Sigmoid colon (tissue), 7 donors: Measurements from ENCODE around the gene PISD. TPM values are rescaled to one million over a fixed set of nuclear protein-coding genes. Genes with fewer than 3 reads are reported as not detected.

ENCODE experiments used
- DNase-seq: peaks from one replicate; pipeline ENCODE4 v3.0.0-alpha.2; 2019
- H3K27ac ChIP-seq, 4 donors: fragments of 200-600 bp; sonication (generic); one replicate each; pipeline ENCODE4 v1.5.1; 2016 to 2019; ENCODE audit warnings: mild to moderate bottlenecking in 1 of 4
- H3K27me3 ChIP-seq, 3 donors: fragments of 200-600 bp; sonication (generic); one replicate each; pipeline ENCODE4 v1.5.1; 2019; ENCODE audit warnings: mild to moderate bottlenecking in 1 of 3
- H3K36me3 ChIP-seq, 4 donors: fragments of 200-600 bp; sonication (generic); one replicate each; pipeline ENCODE4 v1.5.1; 2016 to 2019
- H3K4me1 ChIP-seq, 4 donors: fragments of 200-600 bp; sonication (generic); one replicate each; pipeline ENCODE4 v1.5.1; 2017 to 2019
- H3K4me3 ChIP-seq, 4 donors: fragments of 200-600 bp; sonication (generic); one replicate each; pipeline ENCODE4 v1.5.1; 2017 to 2019; ENCODE audit warnings: mild to moderate bottlenecking in 2 of 4, moderate library complexity in 1 of 4
- H3K9me3 ChIP-seq, 4 donors: fragments of 200-600 bp in 3 of 4; sonication (generic) in 3 of 4; one replicate each; pipeline versions ENCODE4 v1.5.1 to v1.6.1; 2013 to 2019
- EP300 ChIP-seq, 4 donors: sonication (generic); formaldehyde crosslinking; IDR thresholded peaks; one replicate each; pipeline ENCODE4 v1.6.1; 2017; ENCODE audit warnings: antibody characterized with exemption in 4 of 4
- POLR2A ChIP-seq, 2 donors: fragments of 450-650 bp; IDR thresholded peaks; one replicate each; pipeline ENCODE4 v1.6.1; 2016; ENCODE audit warnings: antibody characterized with exemption in 2 of 2, mild to moderate bottlenecking in 2 of 2, moderate library complexity in 2 of 2
- POLR2AphosphoS5 ChIP-seq, 4 donors: sonication (generic); formaldehyde crosslinking; IDR thresholded peaks; one replicate each; pipeline ENCODE4 v1.6.1; 2017; ENCODE audit warnings: antibody characterized with exemption in 4 of 4
- WGBS, 2 donors: extraction: QIAGEN DNeasy Blood & Tissue Kit; methylation state at CpG; one replicate each; pipeline ENCODE4 v1.1.7; 2013; 5-methylcytosine and 5-hydroxymethylcytosine counted together
- intact Hi-C: fragments of 100-400 bp; cut with DNase I; formaldehyde crosslinking; loops from one replicate; pipeline ENCODE4 v1.15.1; 2023
- polyA plus RNA-seq, 3 donors: library from polyadenylated mRNA; stranded (reverse); fragments of 200-250 nt; gene quantifications; one replicate each; pipeline ENCODE4 v1.2.3, GENCODE V29; 2013
- total RNA-seq, 4 donors: library from RNA; depleted of rRNA; stranded (reverse); fragments of >200 nt; gene quantifications; one replicate each; pipeline ENCODE4 v1.1.0, GENCODE V29; 2016
- TF ChIP-seq, protein P1 (sequence below), 4 experiments: fragments of 450-650 bp in 3 of 4; fragments of 200-600 bp in 1 of 4; IDR thresholded peaks; one replicate each; pipeline ENCODE4 v1.5.1; 2016 to 2019; ENCODE audit warnings: antibody characterized with exemption in 4 of 4, mild to moderate bottlenecking in 3 of 4, moderate library complexity in 2 of 4
- donor health status: healthy with polysubstance abuse.
- donor health status: Bipolar disorder and iron deficiency.
- donor health status: healthy.

The PISD gene
- total and polyA plus RNA-seq, 7 donors, result 10.8 to 40.3 (median 18.5) TPM

DNA sequence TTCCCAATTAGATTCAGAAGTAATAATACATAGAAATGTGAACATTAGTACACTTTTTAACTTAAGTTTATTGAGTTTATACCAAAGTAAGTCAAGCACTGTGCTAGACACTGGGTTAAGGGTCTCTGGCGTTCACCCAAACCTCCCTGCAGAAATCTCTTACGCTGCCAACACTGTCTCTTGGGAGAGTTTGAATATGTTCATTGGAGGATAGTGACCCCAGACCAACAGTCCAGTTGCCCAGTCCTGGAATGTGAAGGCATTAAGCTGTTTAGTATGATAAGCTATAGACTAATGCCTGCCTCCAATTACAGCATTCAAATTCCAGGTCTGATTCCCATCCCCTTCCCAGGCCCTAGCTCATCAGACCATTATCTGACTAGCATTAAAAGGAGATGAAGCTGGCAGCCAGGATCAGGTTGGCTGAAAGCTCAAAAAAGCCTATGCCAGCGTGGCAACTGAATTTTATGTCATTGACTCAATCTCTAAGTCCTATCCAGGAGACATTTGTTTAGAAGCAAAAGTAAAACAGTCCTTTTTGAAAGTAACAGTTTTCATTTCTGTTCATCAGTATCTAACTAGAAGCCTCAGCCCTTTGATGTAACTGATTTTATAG is 87.9 kb downstream of the PISD start:
- WGBS, 2 donors, result 90 to 94% methylated on average over 3 of the region's 3 CpGs
- no peaks in the 10 kb centered on the region for H3K27me3 ChIP-seq
- H3K27ac ChIP-seq, result no peak overlapping the region
- H3K9me3 ChIP-seq, result no peaks in the 10 kb centered on the region
- H3K4me1 ChIP-seq, result no peaks in the 10 kb centered on the region
- no peak for DNase-seq
- TF ChIP-seq POLR2A (IDR thresholded peaks at IDR 0.05) (no peak), EP300 (IDR thresholded peaks at IDR 0.05) (no peak), POLR2AphosphoS5 (IDR thresholded peaks at IDR 0.05) (no peak)
- TF ChIP-seq, protein P1, sequence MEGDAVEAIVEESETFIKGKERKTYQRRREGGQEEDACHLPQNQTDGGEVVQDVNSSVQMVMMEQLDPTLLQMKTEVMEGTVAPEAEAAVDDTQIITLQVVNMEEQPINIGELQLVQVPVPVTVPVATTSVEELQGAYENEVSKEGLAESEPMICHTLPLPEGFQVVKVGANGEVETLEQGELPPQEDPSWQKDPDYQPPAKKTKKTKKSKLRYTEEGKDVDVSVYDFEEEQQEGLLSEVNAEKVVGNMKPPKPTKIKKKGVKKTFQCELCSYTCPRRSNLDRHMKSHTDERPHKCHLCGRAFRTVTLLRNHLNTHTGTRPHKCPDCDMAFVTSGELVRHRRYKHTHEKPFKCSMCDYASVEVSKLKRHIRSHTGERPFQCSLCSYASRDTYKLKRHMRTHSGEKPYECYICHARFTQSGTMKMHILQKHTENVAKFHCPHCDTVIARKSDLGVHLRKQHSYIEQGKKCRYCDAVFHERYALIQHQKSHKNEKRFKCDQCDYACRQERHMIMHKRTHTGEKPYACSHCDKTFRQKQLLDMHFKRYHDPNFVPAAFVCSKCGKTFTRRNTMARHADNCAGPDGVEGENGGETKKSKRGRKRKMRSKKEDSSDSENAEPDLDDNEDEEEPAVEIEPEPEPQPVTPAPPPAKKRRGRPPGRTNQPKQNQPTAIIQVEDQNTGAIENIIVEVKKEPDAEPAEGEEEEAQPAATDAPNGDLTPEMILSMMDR (IDR thresholded peaks at IDR 0.05), result no peak
- intact Hi-C loops, result no loop called here
- no peak overlapping the region for H3K4me3 ChIP-seq
- H3K36me3 ChIP-seq, result peaks cover 0 to 54% (median 0%) of the 10 kb centered on the region in 4 donors

DNA sequence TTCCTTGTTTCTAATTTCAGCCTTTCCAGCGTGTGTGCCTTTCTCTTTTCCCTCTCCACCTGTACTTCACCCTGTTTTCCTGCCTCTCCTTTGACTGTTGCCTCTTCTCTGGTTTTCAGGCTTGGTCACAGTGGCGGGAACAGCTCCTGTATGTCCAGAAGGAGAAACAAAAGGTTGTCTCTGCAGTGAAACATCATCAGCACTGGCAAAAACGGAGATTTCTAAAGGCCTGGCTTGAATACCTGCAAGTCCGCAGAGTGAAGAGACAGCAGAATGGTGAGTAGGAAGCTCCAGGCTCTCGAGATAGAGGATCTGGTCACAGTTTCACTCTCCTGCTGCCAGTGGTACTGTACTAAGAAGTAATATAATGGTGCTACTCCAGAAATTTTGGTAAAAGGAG is 89.1 kb downstream of the PISD start:
- Histone ChIP-seq H3K4me1 (no peaks in the 10 kb centered on the region), H3K36me3 (peaks cover 0 to 46% (median 0%) of the 10 kb centered on the region in 4 donors), H3K27ac (no peak overlapping the region), H3K9me3 (no peaks in the 10 kb centered on the region), H3K27me3 (no peaks in the 10 kb centered on the region), H3K4me3 (no peak overlapping the region)
- no peak for DNase-seq
- 87 to 88% methylated on average over 5 of the region's 5 CpGs for WGBS, 2 donors
- TF ChIP-seq POLR2A (IDR thresholded peaks at IDR 0.05), result no peak
- no peak for TF ChIP-seq POLR2AphosphoS5 (IDR thresholded peaks at IDR 0.05)
- TF ChIP-seq, protein P1 (IDR thresholded peaks at IDR 0.05), result no peak
- intact Hi-C loops, result no loop called here

DNA sequence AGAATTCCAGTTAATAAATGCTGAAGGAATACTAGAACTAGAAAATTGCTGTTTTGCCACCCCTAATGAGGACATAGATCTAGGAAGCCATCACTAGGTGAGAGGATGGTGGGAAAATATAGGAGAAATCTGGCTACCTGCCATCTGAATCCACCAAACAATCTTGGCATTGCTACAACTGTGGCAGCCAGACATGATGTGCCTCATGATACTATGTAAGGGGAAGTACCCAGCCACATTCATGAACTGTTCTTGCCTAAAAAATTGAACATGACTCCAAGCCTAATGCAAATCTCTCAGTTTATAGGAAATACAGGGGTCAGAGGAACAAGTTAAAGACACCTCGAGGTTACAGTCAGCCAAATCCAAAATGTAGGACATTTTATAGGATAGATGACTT is 92.9 kb downstream of the PISD start:
- no peak overlapping the region for H3K4me3 ChIP-seq
- H3K27ac ChIP-seq, result no peak overlapping the region
- WGBS, 2 donors, result 88 to 92% methylated on average over 1 of the region's 1 CpG
- H3K9me3 ChIP-seq, result no peaks in the 10 kb centered on the region
- peaks cover 0 to 17% (median 0%) of the 10 kb centered on the region in 4 donors for H3K36me3 ChIP-seq
- intact Hi-C loops, result no loop called here
- TF ChIP-seq, protein P1 (IDR thresholded peaks at IDR 0.05), result no peak
- no peak for TF ChIP-seq EP300 (IDR thresholded peaks at IDR 0.05)
- TF ChIP-seq POLR2AphosphoS5 (IDR thresholded peaks at IDR 0.05), result no peak
- no peak for TF ChIP-seq POLR2A (IDR thresholded peaks at IDR 0.05)
- H3K4me1 ChIP-seq, result no peaks in the 10 kb centered on the region
- no peak for DNase-seq
- no peaks in the 10 kb centered on the region for H3K27me3 ChIP-seq

Other genes starting within 250 kb of the PISD start
- gene EIF4ENIF1, start 172.4 kb downstream of the PISD start, total RNA-seq, result 10 to 100 TPM; 16.6 to 23.8 (median 22.2) TPM
- 10 to 100 TPM in 2 of 3 donors, 1 to 10 TPM in 1; 5.5 to 13.5 (median 12.0) TPM for gene EIF4ENIF1, start 172.4 kb downstream of the PISD start, polyA plus RNA-seq
- 10 to 100 TPM; 15.3 to 38.0 (median 27.7) TPM for gene SFI1, start 165.7 kb downstream of the PISD start, total RNA-seq
- 10 to 100 TPM in 2 of 3 donors, 1 to 10 TPM in 1; 6.5 to 40.9 (median 10.2) TPM for gene SFI1, start 165.7 kb downstream of the PISD start, polyA plus RNA-seq
- gene PRR14L, start 87.9 kb upstream of the PISD start, total RNA-seq, result 10 to 100 TPM; 10.2 to 24.4 (median 14.5) TPM
- gene PRR14L, start 87.9 kb upstream of the PISD start, polyA plus RNA-seq, result 10 to 100 TPM in 2 of 3 donors, 1 to 10 TPM in 1; 6.0 to 18.1 (median 10.2) TPM
- 10 to 100 TPM in 3 of 4 donors, 1 to 10 TPM in 1; 9.3 to 20.8 (median 12.0) TPM for gene DEPDC5, start 91.8 kb upstream of the PISD start, total RNA-seq
- 10 to 100 TPM in 2 of 3 donors, 1 to 10 TPM in 1; 8.4 to 21.3 (median 12.9) TPM for gene DEPDC5, start 91.8 kb upstream of the PISD start, polyA plus RNA-seq